ENCODE results near the gene HCFC1. TPM values are rescaled to one million over a fixed set of nuclear protein-coding genes. Genes with fewer than 3 reads are reported as not detected.

HCFC1 gene
- total and polyA plus RNA-seq, 9 of the 15 experiments (the other 6 are each of a cell fraction or from before 2014, with no cell fraction given) = 2.8 to 133 (median 17.1) TPM

DNA sequence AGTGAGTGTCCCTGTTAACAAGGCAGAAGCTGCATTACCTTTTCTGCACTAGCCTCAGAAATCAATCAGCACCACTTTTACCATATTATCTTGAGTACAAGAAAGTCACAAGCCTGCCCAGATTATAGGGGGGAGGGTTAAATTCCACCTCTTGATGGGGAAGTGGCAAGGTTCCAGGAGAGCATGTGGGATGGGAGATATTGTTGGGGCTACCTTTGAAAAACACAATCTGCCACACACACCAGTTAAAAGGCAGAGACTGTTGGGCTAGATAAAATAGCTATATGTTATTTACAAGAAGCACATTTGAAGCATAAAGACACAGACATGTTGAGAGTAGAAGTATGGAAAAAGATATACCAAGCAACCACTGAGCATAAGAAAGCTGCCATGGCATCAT lies 73.7 kb downstream of the HCFC1 start (continued):
- TF ChIP-seq, protein P1, sequence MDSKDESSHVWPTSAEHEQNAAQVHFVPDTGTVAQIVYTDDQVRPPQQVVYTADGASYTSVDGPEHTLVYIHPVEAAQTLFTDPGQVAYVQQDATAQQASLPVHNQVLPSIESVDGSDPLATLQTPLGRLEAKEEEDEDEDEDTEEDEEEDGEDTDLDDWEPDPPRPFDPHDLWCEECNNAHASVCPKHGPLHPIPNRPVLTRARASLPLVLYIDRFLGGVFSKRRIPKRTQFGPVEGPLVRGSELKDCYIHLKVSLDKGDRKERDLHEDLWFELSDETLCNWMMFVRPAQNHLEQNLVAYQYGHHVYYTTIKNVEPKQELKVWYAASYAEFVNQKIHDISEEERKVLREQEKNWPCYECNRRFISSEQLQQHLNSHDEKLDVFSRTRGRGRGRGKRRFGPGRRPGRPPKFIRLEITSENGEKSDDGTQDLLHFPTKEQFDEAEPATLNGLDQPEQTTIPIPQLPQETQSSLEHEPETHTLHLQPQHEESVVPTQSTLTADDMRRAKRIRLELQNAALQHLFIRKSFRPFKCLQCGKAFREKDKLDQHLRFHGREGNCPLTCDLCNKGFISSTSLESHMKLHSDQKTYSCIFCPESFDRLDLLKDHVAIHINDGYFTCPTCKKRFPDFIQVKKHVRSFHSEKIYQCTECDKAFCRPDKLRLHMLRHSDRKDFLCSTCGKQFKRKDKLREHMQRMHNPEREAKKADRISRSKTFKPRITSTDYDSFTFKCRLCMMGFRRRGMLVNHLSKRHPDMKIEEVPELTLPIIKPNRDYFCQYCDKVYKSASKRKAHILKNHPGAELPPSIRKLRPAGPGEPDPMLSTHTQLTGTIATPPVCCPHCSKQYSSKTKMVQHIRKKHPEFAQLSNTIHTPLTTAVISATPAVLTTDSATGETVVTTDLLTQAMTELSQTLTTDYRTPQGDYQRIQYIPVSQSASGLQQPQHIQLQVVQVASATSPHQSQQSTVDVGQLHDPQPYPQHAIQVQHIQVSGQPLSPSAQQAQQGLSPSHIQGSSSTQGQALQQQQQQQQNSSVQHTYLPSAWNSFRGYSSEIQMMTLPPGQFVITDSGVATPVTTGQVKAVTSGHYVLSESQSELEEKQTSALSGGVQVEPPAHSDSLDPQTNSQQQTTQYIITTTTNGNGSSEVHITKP (IDR thresholded peaks at IDR 0.05; ENCODE audit: partially characterized antibody) = no peak
- TF ChIP-seq, protein P2, sequence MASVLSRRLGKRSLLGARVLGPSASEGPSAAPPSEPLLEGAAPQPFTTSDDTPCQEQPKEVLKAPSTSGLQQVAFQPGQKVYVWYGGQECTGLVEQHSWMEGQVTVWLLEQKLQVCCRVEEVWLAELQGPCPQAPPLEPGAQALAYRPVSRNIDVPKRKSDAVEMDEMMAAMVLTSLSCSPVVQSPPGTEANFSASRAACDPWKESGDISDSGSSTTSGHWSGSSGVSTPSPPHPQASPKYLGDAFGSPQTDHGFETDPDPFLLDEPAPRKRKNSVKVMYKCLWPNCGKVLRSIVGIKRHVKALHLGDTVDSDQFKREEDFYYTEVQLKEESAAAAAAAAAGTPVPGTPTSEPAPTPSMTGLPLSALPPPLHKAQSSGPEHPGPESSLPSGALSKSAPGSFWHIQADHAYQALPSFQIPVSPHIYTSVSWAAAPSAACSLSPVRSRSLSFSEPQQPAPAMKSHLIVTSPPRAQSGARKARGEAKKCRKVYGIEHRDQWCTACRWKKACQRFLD (CRISPR knock-in tag; IDR thresholded peaks at IDR 0.05) = peak; percentile 84
- TF ChIP-seq GTF2A2 (tag; IDR thresholded peaks at IDR 0.05) (no peak), TEAD4 (IDR thresholded peaks at IDR 0.05; ENCODE audit: low read length) (peak; percentile 100), TEAD4 (CRISPR knock-in tag; IDR thresholded peaks at IDR 0.05; ENCODE audit: borderline replicate concordance) (no peak), ADNP (tag; IDR thresholded peaks at IDR 0.05) (peak; percentile 63), MECOM (CRISPR knock-in tag; IDR thresholded peaks at IDR 0.05) (no peak), JUND (IDR thresholded peaks at IDR 0.05; ENCODE audit: borderline replicate concordance, low read depth, low read length) (peak; percentile 44; the same call in 1 of the 2 replicates), JUND (tag; IDR thresholded peaks at IDR 0.05; ENCODE audit: borderline replicate concordance, low read depth, low read length) (no peak), FOXP1 (CRISPR knock-in tag; IDR thresholded peaks at IDR 0.05) (no peak), GTF2E2 (tag; IDR thresholded peaks at IDR 0.05) (no peak), ZNF778 (CRISPR knock-in tag; IDR thresholded peaks at IDR 0.05) (no peak)
- TF ChIP-seq, protein P3, sequence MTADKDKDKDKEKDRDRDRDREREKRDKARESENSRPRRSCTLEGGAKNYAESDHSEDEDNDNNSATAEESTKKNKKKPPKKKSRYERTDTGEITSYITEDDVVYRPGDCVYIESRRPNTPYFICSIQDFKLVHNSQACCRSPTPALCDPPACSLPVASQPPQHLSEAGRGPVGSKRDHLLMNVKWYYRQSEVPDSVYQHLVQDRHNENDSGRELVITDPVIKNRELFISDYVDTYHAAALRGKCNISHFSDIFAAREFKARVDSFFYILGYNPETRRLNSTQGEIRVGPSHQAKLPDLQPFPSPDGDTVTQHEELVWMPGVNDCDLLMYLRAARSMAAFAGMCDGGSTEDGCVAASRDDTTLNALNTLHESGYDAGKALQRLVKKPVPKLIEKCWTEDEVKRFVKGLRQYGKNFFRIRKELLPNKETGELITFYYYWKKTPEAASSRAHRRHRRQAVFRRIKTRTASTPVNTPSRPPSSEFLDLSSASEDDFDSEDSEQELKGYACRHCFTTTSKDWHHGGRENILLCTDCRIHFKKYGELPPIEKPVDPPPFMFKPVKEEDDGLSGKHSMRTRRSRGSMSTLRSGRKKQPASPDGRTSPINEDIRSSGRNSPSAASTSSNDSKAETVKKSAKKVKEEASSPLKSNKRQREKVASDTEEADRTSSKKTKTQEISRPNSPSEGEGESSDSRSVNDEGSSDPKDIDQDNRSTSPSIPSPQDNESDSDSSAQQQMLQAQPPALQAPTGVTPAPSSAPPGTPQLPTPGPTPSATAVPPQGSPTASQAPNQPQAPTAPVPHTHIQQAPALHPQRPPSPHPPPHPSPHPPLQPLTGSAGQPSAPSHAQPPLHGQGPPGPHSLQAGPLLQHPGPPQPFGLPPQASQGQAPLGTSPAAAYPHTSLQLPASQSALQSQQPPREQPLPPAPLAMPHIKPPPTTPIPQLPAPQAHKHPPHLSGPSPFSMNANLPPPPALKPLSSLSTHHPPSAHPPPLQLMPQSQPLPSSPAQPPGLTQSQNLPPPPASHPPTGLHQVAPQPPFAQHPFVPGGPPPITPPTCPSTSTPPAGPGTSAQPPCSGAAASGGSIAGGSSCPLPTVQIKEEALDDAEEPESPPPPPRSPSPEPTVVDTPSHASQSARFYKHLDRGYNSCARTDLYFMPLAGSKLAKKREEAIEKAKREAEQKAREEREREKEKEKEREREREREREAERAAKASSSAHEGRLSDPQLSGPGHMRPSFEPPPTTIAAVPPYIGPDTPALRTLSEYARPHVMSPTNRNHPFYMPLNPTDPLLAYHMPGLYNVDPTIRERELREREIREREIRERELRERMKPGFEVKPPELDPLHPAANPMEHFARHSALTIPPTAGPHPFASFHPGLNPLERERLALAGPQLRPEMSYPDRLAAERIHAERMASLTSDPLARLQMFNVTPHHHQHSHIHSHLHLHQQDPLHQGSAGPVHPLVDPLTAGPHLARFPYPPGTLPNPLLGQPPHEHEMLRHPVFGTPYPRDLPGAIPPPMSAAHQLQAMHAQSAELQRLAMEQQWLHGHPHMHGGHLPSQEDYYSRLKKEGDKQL (CRISPR knock-in tag; IDR thresholded peaks at IDR 0.05; ENCODE audit: borderline replicate concordance) = no peak
- TF ChIP-seq, protein P4, sequence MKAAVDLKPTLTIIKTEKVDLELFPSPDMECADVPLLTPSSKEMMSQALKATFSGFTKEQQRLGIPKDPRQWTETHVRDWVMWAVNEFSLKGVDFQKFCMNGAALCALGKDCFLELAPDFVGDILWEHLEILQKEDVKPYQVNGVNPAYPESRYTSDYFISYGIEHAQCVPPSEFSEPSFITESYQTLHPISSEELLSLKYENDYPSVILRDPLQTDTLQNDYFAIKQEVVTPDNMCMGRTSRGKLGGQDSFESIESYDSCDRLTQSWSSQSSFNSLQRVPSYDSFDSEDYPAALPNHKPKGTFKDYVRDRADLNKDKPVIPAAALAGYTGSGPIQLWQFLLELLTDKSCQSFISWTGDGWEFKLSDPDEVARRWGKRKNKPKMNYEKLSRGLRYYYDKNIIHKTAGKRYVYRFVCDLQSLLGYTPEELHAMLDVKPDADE (conservative IDR thresholded peaks at IDR 0.05; ENCODE audit: control insufficient read depth, low read depth, low read length) = no peak; the same call in 1 of the 2 replicates
- TF ChIP-seq, protein P5, sequence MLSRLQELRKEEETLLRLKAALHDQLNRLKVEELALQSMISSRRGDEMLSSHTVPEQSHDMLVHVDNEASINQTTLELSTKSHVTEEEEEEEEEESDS (CRISPR knock-in tag; IDR thresholded peaks at IDR 0.05) = no peak
